Right kidney (tissue), 1 donor: ENCODE data around the gene HOXA6.
A peak's percentile ranks its signal among the peaks of the same experiment; 100 is the strongest.

ENCODE experiments used
- DNase-seq: peaks from one replicate; pipeline ENCODE4 v3.0.0-alpha.2; 2016

Gene HOXA6

DNA sequence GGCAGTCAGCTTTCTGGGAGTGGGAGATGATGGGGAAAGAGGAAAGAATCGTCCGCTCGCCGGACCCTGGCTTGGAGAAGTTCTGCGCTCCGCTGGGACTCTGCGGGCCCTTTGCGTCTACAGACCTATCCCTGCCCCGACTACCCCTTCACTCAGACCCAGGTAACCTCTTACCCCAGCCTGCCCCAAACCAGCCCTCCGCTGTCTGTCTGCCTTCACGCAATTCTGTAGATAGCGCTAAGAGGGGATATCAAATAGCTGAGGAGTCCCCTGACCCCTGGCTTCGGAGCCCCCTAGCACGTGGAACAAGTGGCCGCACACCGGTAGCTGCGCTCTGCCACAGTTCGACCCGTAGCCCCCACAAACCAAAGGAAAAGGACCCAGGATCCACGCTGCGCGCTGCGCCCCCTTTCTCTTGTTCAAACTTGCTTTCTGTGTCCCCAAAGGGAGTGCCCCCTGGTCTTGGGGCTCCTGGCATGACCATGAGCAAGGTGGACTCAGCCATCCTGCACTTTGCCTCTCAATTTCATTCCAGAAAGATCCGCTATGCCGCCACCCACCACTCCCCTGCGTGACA is 24.0 kb downstream of the HOXA6 start:
- DNase-seq: no peak

DNA sequence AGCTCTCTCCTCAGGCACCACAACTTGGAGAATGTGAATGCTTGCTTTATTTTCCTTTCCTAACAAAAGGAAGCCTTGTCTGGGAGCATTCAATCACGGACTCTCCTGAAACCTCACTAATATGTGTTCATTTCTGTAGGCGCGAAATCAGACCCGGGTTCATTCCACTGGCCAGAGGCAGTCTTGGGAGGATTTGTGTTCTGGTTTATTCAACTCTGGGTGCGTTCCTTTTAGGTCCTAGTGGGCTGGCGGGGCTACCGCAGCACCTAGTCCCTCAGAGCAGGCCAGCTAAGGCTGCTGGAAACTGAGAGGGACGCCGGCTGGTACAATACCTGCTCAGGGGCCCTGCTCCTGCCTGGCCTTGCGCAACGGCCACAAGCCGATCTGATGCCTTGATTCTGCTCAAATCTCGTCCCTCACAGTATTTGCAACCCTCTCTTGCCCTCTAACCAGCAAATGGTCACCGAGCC is 24.5 kb downstream of the HOXA6 start:
- no peak for DNase-seq

DNA sequence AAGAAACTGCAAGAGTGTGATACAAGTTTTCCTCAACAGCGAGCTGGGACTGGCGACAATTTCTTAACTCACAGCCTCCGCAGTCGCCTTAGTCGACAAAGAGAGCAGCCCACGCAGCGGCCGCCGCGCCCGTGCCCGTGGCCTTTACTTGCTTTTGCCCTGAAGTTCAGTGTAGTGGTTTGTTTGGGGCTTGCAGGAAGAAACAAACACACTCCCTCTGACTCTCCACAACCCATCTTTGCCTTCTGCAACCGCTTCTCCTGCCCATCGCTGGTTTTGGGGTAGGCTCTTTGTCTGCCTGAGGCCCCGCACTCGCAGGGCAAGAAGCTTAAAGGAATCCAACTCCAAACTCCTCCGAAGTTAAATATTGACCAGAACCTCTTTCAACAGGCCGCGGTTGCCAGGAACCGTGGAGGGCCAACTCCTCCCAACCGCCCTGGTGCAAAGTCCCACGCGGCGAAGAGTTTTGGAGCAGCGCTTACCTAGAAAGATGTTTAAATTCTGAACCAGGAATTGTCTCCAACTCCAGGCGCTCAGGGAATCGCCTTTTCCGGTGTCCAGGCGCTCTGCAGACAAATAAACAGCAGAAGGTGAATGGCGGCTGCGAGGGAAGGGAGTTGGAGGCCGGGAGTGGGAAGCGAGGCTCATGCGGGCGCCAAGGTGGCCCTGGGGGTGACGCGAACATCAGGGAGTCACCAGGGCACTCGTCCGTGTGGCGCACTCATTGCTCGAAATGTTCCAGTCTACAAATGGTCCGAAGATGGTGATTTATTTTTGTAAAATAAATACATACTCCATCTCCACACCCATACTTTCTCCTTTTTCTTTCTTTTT is 25.3 kb downstream of the HOXA6 start:
- DNase-seq: peak; percentile 90

DNA sequence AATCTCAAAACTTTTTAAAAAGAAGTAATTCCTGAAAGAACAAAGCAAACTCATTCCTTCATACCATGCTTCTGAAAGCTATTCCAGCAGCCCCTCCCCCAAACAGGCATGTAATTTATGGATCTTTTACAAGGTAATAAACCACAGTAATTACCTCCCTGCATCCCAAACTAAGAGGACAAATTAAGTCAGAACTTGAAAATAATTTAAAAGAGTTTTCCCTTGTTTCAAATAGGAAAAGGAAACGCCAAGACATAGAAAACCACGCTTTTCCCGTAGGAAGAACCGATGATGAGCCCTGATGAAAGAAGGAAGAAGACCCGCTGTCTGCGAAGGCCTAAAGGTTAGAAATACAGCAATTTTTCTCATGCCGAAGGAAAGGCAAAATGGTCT is 25.9 kb downstream of the HOXA6 start:
- no peak for DNase-seq

DNA sequence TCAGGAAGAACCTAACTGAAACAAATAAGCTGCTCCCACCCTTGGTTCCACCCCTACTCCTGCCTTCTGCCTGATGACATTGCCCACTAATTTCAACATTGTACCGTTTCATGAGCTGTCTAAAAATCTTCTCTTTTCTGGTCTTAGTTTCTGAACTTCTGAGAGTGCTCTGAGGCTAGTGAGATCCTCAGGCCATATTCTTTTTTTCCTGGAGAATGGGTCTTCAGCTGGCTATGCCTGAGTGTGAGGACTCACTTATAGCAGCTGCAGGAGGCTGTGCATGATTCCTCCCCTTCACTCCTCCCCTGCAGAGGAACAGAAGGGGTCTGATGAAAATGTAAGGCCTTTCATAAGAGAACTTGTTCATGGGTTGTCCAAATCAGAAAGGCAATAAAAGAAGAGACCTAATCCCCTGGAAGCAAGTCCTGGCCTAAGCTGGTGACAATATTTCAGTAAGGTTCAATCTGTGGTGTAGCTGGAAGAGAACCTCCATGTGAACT is 28.1 kb downstream of the HOXA6 start:
- no peak for DNase-seq

DNA sequence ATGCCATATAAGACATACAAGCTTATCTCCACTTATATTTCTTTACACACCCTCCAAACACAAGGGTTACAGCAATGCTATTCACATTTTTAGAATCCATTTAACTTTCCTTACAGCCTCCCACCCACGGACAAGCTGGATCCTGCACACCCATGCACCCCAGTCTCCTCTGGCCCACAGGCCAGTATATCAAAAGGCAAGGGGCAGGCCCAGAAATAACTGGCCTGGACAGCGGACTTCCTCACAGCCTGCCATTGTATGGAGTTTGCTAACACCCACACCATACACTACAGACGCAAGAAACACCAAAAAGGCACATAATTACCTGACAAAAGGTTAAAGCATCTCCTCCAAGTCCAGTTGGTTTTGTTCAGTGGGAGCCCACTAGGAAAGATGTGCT is 29.0 kb downstream of the HOXA6 start:
- DNase-seq: no peak

DNA sequence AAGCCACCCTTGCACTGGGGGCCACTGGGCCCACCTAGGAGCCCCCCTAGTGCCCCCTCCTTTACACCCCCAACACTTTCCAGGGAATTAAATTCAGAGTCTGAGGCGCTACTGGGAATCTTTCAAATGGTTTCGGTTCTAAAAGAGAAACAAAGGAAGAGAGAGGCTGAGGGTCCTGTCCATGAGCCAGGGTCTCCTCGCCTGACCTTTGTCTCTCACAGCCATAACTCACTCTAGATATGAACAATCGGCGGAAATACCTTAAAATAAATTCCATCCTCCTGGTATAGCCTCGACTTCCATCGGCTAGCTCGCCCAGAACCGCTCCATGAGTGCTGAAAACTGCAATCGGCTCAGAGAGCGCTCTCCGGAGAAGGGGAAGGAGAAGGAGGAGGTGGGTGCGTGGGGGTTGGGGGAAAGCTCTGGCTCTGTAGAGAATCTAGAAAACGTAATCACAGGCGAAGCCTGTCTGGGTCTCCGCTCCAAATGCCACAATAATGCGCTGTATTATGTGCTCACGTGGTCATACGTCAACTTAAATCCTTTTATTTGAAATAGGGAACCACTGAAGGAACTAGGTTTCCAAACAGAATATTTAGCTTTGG is 29.6 kb downstream of the HOXA6 start:
- DNase-seq: no peak

DNA sequence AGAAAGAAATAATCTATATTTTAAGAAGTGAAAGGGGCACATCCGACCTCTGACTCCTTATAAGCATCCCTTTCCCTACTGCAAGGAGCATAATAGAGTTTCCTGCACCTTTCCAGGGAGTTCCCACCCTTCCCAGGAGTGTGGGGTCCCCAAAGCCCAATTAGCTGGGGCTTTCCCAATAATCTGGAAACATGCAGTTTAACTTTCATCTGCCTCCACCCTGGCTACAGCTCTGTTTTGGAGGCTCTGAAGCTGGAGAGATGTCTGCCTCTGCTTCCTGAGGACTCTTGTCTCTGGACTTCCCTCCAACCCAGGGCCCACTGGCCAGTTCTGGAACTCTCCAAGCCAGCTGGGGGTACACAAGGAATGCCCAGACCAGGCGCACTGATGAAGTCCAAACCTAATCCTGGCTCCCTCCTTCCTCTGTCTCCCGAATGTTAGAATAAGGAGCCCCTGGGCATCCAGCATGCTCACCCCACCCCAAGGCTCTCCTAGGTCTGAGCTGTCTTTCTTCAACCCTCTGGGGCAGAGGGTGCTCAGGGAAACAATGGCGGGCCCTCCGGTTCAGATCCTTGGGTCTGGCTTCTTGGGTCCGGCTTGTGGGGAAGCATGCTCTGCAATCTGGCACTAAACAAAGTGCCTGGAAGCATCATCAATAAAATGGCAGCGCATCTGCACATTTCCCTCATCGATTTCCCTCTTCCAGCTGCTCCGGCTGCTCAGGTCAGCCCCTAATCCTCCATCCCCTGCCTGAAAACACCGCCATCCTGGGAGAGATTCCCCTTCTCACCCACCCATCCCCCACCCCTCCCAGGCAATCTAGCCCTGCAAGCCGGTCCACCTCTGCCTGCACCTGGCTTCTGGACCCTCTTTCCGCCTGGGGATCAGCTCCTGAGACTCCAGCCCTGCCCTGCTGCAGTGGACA is 30.4 kb downstream of the HOXA6 start:
- no peak for DNase-seq

DNA sequence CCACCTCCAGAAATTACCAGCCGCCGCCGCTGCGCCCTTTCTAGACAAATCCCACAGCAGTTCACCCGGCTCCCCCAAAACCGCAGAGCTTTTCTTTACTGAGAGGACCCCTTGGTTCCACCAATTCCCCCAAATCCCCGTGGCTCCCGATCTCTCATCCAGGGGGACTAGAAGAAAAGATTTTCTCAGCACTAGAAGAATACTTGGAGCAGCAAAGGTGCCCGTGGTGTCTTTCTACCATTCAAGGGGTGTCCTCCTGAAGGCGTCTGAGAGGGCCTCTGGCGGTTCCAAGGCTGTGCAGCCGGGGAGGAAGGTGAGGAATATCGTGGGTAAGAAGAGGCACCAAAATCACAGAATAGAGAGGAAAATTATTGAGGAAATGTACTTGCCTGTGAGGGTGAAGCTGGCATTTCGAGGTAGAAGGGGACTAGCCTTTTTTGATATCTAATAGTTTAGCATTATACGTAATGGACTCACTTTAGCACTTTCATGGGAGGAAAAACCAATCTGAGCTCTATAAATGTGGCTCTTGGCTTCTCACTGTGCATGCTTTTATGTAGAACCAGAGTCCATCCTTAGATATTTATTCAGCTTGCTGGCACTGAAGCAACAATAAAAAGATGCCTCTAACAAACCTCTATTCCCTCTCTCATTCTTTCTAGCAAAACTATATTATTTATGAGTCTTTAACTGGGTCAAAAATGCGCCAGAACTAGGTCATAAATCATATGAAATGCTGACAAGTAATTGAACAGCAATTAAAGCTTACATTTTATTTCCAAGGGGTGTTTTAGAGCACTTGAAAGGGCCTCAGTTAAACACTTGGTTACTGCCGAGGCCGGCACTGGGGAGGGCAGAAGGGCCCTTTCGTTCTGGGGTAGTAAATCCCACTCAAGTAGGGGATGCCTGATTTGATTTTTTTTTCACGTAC is 31.3 kb downstream of the HOXA6 start:
- peak; percentile 77 for DNase-seq

DNA sequence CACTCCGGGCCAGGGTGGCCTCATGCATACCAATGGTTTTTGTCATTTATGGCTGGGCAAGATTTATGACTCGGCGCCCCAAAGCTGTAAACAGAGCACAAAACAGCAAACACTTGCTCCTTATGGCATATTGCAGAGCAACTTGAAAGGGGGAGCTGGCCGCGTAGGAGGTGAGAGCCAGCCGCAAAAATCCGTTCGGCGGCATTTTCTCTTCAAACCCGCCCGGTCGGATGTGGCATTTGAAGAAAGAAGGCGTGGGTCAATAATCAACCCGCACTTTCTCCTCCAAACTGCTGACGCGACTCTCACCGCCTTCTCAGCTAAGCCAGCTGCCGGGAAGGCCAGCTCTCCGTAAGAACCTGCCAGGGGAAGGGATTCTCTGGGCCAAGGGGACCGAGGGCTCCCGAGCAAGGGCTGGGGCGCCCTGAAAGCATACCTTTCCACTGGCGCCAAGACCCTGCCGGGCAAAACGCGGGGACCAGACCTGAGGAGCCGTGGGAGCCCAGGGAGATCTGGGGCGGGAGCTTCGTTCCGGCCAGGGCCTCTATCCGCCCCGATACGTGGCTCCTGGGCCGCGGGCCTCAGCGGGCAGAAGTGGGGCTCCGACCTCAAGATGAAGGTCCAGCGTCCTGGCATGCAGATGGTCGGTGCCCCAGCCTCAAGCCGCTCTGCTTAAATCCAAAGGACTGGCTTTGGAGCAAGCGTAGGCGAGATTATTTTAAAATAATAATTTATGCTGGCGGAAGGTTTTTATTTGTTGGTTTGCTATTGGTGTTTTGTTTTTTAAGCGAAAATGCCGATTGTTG is 32.1 kb downstream of the HOXA6 start:
- peak; percentile 90 for DNase-seq

DNA sequence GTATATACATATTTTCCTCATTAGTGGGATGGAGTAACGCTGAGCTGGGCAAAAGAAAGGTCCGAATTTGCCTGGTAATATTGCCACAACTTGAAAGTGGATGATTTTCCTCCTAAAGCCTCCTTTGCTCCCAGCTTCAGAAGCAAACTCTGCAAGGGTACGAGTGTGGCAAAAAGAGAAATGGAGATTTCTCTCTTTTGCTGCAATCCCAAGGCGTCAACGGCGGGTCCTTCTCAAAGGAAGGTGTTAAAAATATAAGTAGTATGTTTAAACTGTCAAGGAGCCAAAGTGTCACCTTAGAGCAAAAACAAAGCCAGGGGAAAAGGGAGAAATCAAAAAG is 32.7 kb downstream of the HOXA6 start:
- DNase-seq: no peak

DNA sequence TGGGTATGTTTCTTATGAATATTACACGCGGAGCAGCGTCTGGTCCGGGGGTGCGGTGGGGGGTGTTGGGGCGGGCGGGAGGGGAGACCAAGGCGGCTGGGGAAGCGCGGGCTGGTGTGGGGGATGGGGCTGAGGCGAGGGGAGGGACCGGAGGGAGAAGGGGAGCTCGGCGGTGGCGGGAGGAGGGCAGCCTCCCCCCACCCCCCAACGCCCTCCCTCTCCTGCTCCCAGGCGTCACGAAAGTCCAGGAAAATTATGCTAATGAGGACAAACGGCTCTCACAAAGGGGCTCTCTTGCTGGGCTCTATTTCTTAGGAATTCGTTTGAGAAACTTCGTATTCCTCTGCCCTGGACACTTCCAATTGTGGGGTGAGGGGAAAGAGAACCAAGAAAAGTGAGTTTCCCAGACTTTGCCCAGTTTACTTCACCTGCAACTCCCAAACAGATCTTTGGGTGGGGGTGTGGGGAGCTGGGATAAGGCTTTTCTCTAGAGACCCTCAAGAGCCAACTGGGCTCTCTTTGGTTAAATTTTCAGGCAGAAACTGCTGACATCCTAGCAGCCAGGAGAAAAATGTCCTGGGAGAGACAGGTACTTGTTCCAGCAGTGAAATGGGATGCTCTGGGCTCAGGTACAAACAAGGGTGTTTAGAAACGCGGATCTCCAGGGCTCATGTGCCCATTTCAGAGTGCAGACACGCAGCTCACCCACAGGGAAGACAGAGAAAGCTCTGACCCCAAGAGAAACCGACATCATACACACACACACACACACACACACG is 33.4 kb downstream of the HOXA6 start:
- DNase-seq: peak; percentile 59

DNA sequence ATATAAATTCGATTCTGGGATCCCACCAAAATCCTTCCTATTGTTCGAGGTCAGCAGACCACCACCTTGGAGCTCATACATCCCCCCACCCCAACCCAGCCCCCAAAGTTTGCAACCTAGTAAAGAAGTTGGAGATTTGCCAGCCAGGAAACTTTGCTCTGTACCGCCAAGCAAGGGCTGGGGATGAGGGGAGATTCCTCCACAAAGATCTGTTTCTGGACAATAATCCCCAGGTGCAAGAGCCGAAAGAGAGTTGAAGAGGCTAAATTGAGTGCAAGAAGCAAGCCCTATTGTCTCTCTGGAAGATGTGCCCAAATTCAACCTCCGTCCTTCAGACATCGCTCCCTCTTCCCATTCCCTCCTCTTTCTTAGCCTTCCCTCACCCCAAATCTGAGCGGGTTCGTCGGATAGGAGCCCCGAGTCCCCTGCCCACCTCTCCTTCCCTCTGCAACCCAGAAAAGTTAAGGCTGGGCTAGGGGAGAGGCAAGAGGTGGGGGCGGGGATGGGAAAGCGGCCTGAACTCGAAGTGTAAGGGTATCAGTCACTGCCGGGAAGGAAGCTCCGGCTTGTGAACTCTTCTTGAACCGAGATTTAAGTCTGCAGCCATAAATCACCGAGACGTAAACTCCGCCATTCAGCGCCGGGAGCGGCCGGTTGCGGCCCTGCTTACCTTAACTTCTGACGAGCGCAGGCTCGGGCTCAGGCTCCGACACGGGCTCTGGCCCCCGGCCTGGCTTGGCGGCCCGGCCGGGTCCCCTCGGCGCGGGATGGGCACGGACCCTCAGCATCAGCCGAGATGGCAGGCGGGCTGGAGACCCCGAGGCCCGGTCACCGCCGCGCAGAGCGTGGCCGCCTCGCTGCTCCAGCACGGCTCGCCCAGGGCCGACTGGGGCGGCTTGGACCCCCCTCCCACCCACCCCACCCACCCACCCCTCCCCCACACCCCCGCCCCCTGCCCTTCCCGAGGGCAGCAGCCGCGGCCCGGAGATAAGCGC is 34.3 kb downstream of the HOXA6 start:
- DNase-seq: peak; percentile 93

DNA sequence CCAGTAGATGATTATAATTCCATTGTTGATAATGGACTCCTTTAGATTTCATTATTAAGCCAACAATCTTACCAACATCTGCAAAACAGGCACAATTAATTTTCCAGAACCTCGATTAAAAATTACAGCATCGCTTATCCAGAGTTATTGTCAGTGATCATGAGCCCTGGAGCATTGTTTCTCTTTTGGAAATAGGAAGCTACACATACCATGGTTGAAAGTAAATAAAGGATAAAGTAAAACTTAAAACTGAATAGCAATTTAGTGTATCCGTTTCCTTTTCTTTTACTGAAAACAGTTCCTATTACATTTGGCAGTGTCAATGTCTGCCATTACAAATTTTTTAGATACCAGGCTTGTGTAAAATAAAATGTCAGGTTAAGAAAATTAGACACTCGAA is 35.2 kb downstream of the HOXA6 start:
- no peak for DNase-seq

DNA sequence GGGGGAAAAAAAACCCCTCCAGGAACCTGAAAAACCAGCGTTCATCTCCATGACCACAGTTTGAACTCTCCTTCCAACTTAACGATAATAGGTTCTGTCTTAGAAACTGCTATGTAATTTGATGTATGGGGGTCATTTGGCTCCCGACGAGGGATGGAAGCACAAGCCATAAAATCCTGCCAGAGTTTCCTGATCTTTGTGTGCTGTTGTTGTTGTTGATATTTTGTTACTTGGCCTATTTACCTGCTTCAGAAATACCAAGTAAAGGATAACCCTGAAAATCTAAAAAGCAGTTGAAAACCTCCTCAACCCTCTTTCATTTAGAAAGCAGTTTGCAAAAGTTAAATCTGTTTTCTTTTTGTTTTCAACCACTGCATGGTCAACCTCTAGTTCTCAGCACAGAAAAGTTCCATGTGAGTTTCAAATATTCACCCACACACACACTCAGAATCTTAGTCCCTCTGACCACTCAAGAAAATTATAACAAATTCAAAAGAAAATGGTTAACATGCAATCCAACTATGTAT is 35.8 kb downstream of the HOXA6 start:
- DNase-seq: peak; percentile 60

DNA sequence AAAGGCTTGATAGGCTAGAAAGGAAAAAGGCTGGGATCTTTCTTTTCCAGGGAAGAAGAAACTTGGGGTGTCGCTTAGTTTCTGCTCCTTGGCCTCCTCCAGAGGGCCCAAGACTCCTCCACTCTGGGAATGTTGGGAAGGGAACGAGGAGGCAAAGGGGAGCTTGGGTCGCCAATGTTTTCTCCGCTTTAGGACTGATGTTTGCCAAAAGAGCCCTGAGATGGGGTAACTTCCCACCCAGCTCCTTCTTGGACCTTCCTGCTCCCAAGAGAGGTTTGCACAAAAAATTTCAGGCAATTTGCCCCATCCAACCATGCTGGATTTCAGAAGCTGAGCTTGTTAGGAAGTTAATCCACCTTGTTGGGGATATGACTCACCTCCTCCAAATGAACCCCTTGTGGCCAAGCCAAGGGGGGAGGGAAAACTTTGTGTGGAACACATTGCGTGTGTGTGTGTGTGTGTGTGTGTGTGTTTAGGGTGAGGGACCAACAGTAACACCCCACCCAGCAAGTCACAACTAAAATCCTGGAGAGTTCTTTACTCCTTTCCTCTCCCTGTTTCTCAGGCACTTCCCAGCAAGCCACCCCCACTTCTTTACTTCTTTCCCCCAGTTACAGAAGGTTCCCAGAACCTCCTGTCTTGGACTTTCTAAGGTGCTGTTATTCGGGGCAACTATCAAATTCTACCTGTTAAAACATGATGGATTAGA is 36.4 kb downstream of the HOXA6 start:
- peak; percentile 67 for DNase-seq
